Measurements from ENCODE around the gene ZNF780B. TPM values are rescaled to one million over a fixed set of nuclear protein-coding genes. Genes with fewer than 3 reads are reported as not detected.
"Not testable (repeated sequence)": the region's sequence is repeated elsewhere in the genome, so short reads cannot be mapped to it uniquely, and the experiment has no call there.

ZNF780B gene
- polyA plus RNA-seq, 2 of the 4 experiments (the other 2 are of a cell fraction), result 8.7 to 10.0 TPM

DNA sequence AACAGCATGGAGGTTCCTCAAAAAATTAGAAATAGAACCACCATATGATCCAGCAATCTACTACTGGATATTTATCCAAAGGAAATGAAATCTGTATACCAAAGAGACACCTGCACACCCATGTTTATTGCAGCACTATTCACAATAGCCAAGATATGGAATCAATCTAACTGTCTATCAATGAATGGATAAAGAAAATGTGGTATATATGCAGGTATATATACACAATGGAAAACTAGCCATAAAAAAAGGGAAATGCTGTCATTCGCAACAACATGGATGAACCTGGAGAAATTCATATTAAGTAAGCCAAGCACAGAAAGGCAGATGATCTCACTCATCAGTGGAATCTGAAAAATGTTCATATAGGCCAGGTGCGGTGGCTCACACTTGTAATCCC is 2.5 kb downstream of the ZNF780B start (continued):
- TF ChIP-seq KDM5A (IDR thresholded peaks at IDR 0.05), result no peak

- CTCF ChIA-PET; ATAC-seq; H3K27ac ChIP-seq; H3K4me2 ChIP-seq; FAIRE-seq; H3K4me1 ChIP-seq; DNase-seq (ENCODE audit: low read depth in 1 of 2, low spot score in 1 of 2); POLR2A ChIA-PET; H3K4me3 ChIP-seq: not testable (repeated sequence)
- H3K9me3 ChIP-seq, result peaks cover 54% of the 10 kb centered on the region
- 93% methylated on average over 1 of the region's 1 CpG for WGBS (ENCODE audit: missing lambda C conversion rate)
Observed at GRCh38 chr19:40041718-40042117, 14.3 kb downstream of the ZNF780B start.

DNA sequence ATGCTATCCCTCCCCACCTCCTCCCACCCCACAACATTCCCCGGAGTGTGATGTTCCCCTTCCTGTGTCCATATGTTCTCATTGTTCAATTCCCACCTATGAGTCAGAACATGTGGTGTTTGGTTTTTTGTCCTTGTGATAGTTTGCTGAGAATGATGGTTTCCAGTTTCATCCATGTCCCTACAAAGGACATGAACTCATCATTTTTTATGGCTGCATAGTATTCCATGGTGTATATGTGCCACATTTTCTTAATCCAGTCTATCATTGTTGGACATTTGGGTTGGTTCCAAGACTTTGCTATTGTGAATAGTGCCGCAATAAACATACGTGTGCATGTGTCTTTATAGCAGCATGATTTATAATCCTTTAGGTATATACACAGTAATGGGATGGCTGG is 18.0 kb downstream of the ZNF780B start:
- H3K9me3 ChIP-seq, result peaks cover 54% of the 10 kb centered on the region
- H3K4me2 ChIP-seq; H3K4me3 ChIP-seq; H3K27ac ChIP-seq; DNase-seq (ENCODE audit: low read depth in 1 of 2, low spot score in 1 of 2); CTCF ChIA-PET; POLR2A ChIA-PET; ATAC-seq; FAIRE-seq; H3K4me1 ChIP-seq: not testable (repeated sequence)
- 99% methylated on average over 3 of the region's 3 CpGs for WGBS (ENCODE audit: missing lambda C conversion rate)

GRCh38 chr19:40035996-40036395 is 20.0 kb downstream of the ZNF780B start:
- WGBS (ENCODE audit: missing lambda C conversion rate), result 71% methylated on average over 4 of the region's 4 CpGs
- POLR2A ChIA-PET, result no interaction called here
- ATAC-seq (no peak), DNase-seq (ENCODE audit: low read depth in 1 of 2, low spot score in 1 of 2) (no peak), FAIRE-seq (no peak)
- Histone ChIP-seq H3K4me1 (no peaks in the 10 kb centered on the region), H3K9me3 (peaks cover 70% of the 10 kb centered on the region), H3K4me2 (no peak overlapping the region), H3K4me3 (no peak overlapping the region), H3K27ac (no peak overlapping the region)
- TF ChIP-seq EP300 (IDR thresholded peaks at IDR 0.05), result no peak
- TF ChIP-seq BHLHE40 (IDR thresholded peaks at IDR 0.05; ENCODE audit: low read depth, low read length), result no peak
- TF ChIP-seq, protein P1, sequence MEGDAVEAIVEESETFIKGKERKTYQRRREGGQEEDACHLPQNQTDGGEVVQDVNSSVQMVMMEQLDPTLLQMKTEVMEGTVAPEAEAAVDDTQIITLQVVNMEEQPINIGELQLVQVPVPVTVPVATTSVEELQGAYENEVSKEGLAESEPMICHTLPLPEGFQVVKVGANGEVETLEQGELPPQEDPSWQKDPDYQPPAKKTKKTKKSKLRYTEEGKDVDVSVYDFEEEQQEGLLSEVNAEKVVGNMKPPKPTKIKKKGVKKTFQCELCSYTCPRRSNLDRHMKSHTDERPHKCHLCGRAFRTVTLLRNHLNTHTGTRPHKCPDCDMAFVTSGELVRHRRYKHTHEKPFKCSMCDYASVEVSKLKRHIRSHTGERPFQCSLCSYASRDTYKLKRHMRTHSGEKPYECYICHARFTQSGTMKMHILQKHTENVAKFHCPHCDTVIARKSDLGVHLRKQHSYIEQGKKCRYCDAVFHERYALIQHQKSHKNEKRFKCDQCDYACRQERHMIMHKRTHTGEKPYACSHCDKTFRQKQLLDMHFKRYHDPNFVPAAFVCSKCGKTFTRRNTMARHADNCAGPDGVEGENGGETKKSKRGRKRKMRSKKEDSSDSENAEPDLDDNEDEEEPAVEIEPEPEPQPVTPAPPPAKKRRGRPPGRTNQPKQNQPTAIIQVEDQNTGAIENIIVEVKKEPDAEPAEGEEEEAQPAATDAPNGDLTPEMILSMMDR (IDR thresholded peaks at IDR 0.05), result no peak
- no peak for TF ChIP-seq POLR2AphosphoS2 (conservative IDR thresholded peaks at IDR 0.05; ENCODE audit: low read length)
- no peak for TF ChIP-seq CHD2 (IDR thresholded peaks at IDR 0.05; ENCODE audit: low read length, partially characterized antibody)
- TF ChIP-seq HOXB5 (CRISPR knock-in tag; IDR thresholded peaks at IDR 0.05), result no peak
- TF ChIP-seq, protein P2, sequence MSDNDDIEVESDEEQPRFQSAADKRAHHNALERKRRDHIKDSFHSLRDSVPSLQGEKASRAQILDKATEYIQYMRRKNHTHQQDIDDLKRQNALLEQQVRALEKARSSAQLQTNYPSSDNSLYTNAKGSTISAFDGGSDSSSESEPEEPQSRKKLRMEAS (IDR thresholded peaks at IDR 0.05), result no peak
- no peak for TF ChIP-seq MAZ (IDR thresholded peaks at IDR 0.05; ENCODE audit: borderline replicate concordance, low read depth, low read length)
- TF ChIP-seq HMGXB4 (CRISPR knock-in tag; IDR thresholded peaks at IDR 0.05; ENCODE audit: borderline replicate concordance), result no peak
- TF ChIP-seq TFCP2L1 (CRISPR knock-in tag; IDR thresholded peaks at IDR 0.05), result no peak
- TF ChIP-seq, protein P3, sequence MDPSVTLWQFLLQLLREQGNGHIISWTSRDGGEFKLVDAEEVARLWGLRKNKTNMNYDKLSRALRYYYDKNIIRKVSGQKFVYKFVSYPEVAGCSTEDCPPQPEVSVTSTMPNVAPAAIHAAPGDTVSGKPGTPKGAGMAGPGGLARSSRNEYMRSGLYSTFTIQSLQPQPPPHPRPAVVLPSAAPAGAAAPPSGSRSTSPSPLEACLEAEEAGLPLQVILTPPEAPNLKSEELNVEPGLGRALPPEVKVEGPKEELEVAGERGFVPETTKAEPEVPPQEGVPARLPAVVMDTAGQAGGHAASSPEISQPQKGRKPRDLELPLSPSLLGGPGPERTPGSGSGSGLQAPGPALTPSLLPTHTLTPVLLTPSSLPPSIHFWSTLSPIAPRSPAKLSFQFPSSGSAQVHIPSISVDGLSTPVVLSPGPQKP (IDR thresholded peaks at IDR 0.05; ENCODE audit: low read depth, low read length), result no peak
- no peak for TF ChIP-seq FOXS1 (CRISPR knock-in tag; IDR thresholded peaks at IDR 0.05)
- no peak for TF ChIP-seq JUN (IDR thresholded peaks at IDR 0.05)
- TF ChIP-seq RNF2 (IDR thresholded peaks at IDR 0.05; ENCODE audit: borderline replicate concordance, low read depth), result no peak
- no peak for TF ChIP-seq RFX5 (IDR thresholded peaks at IDR 0.05)
- no peak for TF ChIP-seq EHF (CRISPR knock-in tag; IDR thresholded peaks at IDR 0.05)
- TF ChIP-seq CBX2 (IDR thresholded peaks at IDR 0.05; ENCODE audit: borderline replicate concordance, low read depth), result no peak
- CTCF ChIA-PET, result no interaction called here

Measured in A549 (cell line).